ENCODE data around the gene TMEM163.

DNA sequence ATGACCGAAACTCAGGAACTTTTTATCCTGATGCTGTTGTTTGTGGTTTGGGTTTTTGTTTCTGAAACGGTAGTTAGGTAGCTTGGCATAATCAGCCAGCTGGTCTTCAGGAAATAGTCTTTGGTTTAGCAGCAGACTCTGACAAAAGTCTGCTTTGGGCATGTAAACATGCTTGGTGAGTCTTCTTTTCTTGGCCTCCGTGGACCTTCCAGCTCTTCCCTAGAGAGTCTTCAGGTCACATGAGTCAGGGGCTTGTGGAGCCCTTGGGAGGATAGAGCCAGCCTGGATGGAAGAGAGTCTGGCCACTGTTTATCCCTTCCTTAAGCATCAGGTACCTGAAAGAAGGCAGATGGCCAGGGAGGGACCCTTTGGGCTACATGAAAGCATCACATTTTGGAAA is 310.4 kb downstream of the TMEM163 start:
- TF ChIP-seq, protein P1, sequence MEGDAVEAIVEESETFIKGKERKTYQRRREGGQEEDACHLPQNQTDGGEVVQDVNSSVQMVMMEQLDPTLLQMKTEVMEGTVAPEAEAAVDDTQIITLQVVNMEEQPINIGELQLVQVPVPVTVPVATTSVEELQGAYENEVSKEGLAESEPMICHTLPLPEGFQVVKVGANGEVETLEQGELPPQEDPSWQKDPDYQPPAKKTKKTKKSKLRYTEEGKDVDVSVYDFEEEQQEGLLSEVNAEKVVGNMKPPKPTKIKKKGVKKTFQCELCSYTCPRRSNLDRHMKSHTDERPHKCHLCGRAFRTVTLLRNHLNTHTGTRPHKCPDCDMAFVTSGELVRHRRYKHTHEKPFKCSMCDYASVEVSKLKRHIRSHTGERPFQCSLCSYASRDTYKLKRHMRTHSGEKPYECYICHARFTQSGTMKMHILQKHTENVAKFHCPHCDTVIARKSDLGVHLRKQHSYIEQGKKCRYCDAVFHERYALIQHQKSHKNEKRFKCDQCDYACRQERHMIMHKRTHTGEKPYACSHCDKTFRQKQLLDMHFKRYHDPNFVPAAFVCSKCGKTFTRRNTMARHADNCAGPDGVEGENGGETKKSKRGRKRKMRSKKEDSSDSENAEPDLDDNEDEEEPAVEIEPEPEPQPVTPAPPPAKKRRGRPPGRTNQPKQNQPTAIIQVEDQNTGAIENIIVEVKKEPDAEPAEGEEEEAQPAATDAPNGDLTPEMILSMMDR (IDR thresholded peaks at IDR 0.05; ENCODE audit: low read depth, low read length): no peak
- no peak for TF ChIP-seq POLR2A (IDR thresholded peaks at IDR 0.05; ENCODE audit: extremely low read depth, insufficient read length)

Data from NB4 (cell line).